DOHH2 (cell line): ENCODE results near the gene AKIP1.
"Not testable (repeated sequence)": the region's sequence is repeated elsewhere in the genome, so short reads cannot be mapped to it uniquely, and the experiment has no call there.

ENCODE experiments used
- H3F3A ChIP-seq: fragments of 200-600 bp; sonication (generic), shearing (Covaris generic); 2 replicates; pipeline ENCODE4 v1.6.0; 2016; ENCODE audit warnings: antibody characterized with exemption, mild to moderate bottlenecking; ENCODE audit not compliant: control insufficient read depth, insufficient read depth
- H3K27ac ChIP-seq: fragments of 200-600 bp; sonication (generic); 2 replicates; pipeline ENCODE4 v1.5.1; 2014; ENCODE audit warnings: low read depth, mild to moderate bottlenecking, low read length, moderate library complexity
- H3K27me3 ChIP-seq: fragments of 200-600 bp; sonication (generic); 2 replicates; pipeline ENCODE4 v1.6.1; 2014; ENCODE audit warnings: mild to moderate bottlenecking, low read length, mixed read lengths; ENCODE audit not compliant: control insufficient read depth
- H3K36me3 ChIP-seq: fragments of 200-600 bp; sonication (generic); 2 replicates; pipeline ENCODE4 v1.6.1; 2014; ENCODE audit warnings: mild to moderate bottlenecking, low read length, moderate library complexity, mixed read lengths; ENCODE audit not compliant: control insufficient read depth
- H3K4me1 ChIP-seq: fragments of 200-600 bp; sonication (generic); 2 replicates; pipeline ENCODE4 v1.6.1; 2014; ENCODE audit warnings: mild to moderate bottlenecking, low read length, mixed read lengths; ENCODE audit not compliant: control insufficient read depth
- H3K4me2 ChIP-seq: fragments of 200-600 bp; sonication (generic); 2 replicates; pipeline ENCODE4 v1.6.0; 2014; ENCODE audit warnings: mild to moderate bottlenecking, low read length, moderate library complexity
- H3K4me3 ChIP-seq: fragments of 200-600 bp; sonication (generic); 2 replicates; pipeline ENCODE4 v1.5.1; 2014; ENCODE audit warnings: mild to moderate bottlenecking, low read length, mixed read lengths
- H3K79me2 ChIP-seq: fragments of 200-600 bp; sonication (generic); 2 replicates; pipeline ENCODE4 v1.6.1; 2014; ENCODE audit warnings: mild to moderate bottlenecking, low read length, mixed read lengths; ENCODE audit not compliant: control insufficient read depth
- H3K9me2 ChIP-seq: fragments of 200-600 bp; sonication (generic); replicated peaks from 2 replicates; pipeline ENCODE4 v1.6.1; 2014; ENCODE audit warnings: mild to moderate bottlenecking, low read length, mixed read lengths; ENCODE audit not compliant: control insufficient read depth
- H3K9me3 ChIP-seq: fragments of 200-600 bp; sonication (generic); 2 replicates; pipeline ENCODE4 v1.6.1; 2014; ENCODE audit warnings: antibody characterized with exemption, low read length, mixed read lengths; ENCODE audit not compliant: control insufficient read depth, insufficient read depth
- H4K20me1 ChIP-seq: fragments of 200-600 bp; sonication (generic); 2 replicates; pipeline ENCODE4 v1.6.0; 2014; ENCODE audit warnings: low read depth, mild to moderate bottlenecking, antibody characterized with exemption, low read length, moderate library complexity; ENCODE audit not compliant: control insufficient read depth, insufficient read depth
- CTCF ChIP-seq: fragments of 200-600 bp; sonication (generic); IDR thresholded peaks from one replicate; pipeline ENCODE4 v1.5.1; 2014; ENCODE audit warnings: antibody characterized with exemption, mild to moderate bottlenecking, low read depth, low read length; ENCODE audit not compliant: poor library complexity, severe bottlenecking
- EZH2phosphoT487 ChIP-seq: fragments of 200-600 bp; sonication (generic); IDR thresholded peaks from 2 replicates; pipeline ENCODE4 v1.6.1; 2017; ENCODE audit warnings: borderline replicate concordance, mild to moderate bottlenecking, antibody characterized with exemption, low read length, moderate library complexity, mixed read lengths

The AKIP1 gene

GRCh38 chr11:8933931-8934330, 22.9 kb downstream of the AKIP1 start:
- H3K79me2 ChIP-seq = no peaks in the 10 kb centered on the region
- TF ChIP-seq EZH2phosphoT487 (no peak), CTCF (no peak)
- no peak overlapping the region for H3K4me3 ChIP-seq
- H3K27me3 ChIP-seq = no peaks in the 10 kb centered on the region
- no peaks in the 10 kb centered on the region for H3F3A ChIP-seq
- no peaks in the 10 kb centered on the region for H3K4me1 ChIP-seq
- H3K27ac ChIP-seq = no peak overlapping the region
- H4K20me1 ChIP-seq = no peaks in the 10 kb centered on the region
- no peaks in the 10 kb centered on the region for H3K9me3 ChIP-seq
- no peak overlapping the region for H3K4me2 ChIP-seq
- H3K9me2 ChIP-seq = no peaks in the 10 kb centered on the region
- no peaks in the 10 kb centered on the region for H3K36me3 ChIP-seq

DNA sequence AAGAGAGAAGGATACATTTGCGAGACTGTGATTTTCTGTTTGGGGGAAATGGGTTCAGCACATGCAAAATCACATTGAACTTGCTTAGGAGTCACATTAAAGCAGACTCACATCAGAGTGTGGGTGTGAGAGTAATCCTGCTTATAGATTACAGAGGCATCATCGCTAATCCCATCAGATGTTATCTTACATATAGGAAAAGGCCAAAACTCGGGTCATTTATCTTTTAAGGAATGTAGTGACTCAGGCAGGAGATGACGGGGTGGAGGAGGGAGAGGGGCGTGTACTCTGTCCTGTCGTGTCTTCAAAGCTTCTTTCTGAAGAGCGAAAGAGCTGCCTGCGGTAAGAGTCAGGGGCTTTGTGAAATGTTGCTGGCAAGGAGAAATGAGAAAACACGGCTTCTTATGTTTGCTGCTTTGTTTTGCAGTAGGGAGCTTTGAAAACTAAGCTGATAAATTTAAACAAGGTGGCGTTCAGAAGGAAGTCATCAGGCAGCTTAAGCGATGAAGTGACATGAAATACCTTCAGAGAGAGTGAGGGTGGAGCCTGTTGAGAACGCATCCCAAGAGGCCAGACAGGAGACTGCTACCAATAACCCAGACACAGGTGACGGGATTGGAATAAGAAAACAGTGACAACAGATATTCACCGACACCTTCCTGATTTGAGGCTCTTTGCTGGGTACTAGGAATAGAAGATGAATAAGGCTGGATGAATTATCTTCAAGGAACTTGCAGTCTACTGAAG, 23.9 kb downstream of the AKIP1 start:
- H3F3A ChIP-seq = no peaks in the 10 kb centered on the region
- no peak overlapping the region for H3K4me2 ChIP-seq
- no peaks in the 10 kb centered on the region for H3K79me2 ChIP-seq
- TF ChIP-seq CTCF = no peak
- no peak for TF ChIP-seq EZH2phosphoT487
- no peaks in the 10 kb centered on the region for H3K4me1 ChIP-seq
- H3K4me3 ChIP-seq = no peak overlapping the region
- H3K9me3 ChIP-seq = no peaks in the 10 kb centered on the region
- no peaks in the 10 kb centered on the region for H3K27me3 ChIP-seq
- H4K20me1 ChIP-seq = no peaks in the 10 kb centered on the region
- no peak overlapping the region for H3K27ac ChIP-seq
- H3K36me3 ChIP-seq = no peaks in the 10 kb centered on the region
- H3K9me2 ChIP-seq = no peaks in the 10 kb centered on the region

DNA sequence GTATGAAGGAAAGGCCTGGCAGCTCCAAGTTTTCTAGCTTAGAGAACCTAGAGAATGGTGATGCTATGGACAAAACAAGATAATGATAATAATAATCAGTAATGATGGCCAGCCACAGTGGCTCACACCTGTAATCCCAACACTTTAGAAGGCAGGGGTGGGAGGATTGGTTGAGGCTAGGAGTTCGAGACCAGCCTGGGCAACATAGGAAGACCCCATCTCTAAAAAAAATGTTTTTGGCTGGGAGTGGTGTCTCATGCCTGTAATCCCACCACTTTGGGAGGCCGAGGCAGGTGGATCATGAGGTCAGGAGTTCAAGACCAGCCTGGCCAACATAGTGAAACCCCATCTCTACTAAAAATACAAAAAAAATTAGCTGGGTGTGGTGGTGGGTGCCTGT, 24.8 kb downstream of the AKIP1 start:
- H3K27ac ChIP-seq, H3K4me1 ChIP-seq, H3K4me2 ChIP-seq, H3K79me2 ChIP-seq, H3K4me3 ChIP-seq, H3K9me3 ChIP-seq, H3K27me3 ChIP-seq, H3K9me2 ChIP-seq, H3K36me3 ChIP-seq, H4K20me1 ChIP-seq, H3F3A ChIP-seq: not testable (repeated sequence)

DNA sequence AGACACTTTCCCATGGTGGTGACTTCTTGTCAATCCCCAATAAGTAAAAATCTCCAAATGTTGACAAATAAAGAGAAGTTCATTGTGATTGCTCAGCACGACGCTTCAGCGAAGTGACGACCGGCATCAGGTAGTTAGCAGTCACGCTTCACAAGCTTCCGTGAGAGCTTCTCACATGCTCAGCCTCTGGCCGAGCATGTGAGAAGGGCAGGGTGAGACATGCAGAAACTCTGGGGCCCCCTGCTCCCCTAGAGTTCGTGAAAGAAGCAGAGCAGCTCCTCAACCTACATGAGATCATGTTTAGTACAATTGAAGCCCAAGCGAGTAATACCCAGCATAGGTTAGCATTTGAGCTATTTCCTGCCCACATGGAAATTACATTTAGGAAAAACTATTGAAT, 26.2 kb downstream of the AKIP1 start:
- TF ChIP-seq CTCF = no peak
- no peak for TF ChIP-seq EZH2phosphoT487
- no peaks in the 10 kb centered on the region for H3K79me2 ChIP-seq
- no peak overlapping the region for H3K27ac ChIP-seq
- H3K4me3 ChIP-seq = no peak overlapping the region
- no peaks in the 10 kb centered on the region for H3F3A ChIP-seq
- no peaks in the 10 kb centered on the region for H3K9me3 ChIP-seq
- no peaks in the 10 kb centered on the region for H4K20me1 ChIP-seq
- no peaks in the 10 kb centered on the region for H3K9me2 ChIP-seq
- H3K4me1 ChIP-seq = no peaks in the 10 kb centered on the region
- H3K36me3 ChIP-seq = no peaks in the 10 kb centered on the region
- peaks cover 20% of the 10 kb centered on the region for H3K27me3 ChIP-seq
- H3K4me2 ChIP-seq = no peak overlapping the region
